ENCODE data around the gene CCDC186.

Gene CCDC186

DNA sequence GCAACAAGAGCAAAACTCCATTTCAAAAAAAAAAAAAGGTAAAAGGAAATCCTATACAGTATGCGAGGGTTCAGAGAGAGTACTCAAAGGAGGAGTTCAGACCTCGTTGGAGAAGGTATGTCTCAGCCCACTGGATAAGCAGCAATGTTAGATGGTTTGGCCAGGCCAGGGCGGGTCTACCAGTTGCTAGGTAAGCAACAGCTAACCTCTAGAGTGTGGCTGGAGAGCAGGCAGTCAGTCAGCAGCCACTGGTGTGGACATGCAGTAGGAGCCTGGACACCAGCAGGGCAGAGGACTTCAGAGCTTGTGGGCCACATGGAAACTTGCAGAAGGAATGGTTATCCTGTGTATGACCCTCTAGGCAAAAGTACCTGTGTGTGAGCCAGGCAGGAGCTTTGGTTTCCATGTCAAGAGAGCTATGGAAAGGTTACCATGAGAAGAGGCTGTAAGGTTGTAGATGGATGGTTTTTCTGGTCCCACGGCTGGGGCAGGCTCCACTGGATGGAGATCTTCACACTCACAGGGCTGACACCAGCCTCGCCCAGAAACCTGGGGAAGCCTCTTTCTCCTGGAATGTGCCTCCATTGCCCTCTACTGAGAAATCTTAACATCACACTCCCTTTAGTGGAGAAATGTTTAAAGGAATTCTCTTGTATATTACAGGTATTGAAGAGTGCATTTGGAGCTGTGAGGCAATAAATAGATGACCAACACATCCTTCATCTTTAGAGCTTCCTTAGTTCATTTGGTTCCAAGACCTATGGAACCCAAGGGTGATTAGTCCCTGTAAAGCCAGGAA is 63.6 kb downstream of the CCDC186 start:
- DNase-seq: no peak

DNA sequence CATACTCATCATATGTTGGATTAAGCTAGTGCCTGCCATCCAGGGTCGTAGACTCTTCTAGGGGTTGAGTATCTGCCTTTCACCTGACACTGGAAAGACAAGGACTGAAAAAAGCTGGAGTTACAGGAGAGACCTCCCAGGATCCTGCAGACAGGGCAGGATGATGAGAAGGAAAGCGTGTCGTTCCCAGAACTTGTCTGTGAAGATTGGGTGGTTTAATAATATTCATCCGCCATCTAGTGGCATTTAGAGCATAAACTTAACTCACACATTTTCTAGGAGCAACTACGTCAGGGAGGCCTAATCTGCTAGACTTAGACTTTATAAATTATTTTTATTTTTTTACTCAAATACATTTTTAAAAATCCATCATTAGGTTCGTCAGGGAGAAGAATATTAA is 70.7 kb downstream of the CCDC186 start:
- peak; percentile 25 for DNase-seq

DNA sequence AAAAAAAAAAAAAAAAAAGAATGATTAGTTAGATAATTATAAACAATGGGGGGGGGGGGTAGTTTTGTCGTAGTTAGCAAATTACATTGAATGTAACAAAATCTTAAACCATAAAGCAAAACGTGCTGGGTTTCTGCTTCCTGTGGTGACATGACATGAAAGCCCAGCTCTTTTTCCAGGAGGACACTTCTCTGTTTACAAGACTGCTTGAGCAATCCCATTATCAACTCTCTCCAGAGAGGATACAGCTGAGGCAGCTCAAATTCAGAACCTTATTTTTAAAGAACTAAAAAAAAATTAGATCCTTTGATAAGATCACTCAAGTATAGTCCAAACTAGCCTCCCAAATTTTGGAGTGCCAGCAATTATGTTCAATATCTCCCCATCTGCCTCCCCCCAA is 71.7 kb downstream of the CCDC186 start:
- DNase-seq: no peak

DNA sequence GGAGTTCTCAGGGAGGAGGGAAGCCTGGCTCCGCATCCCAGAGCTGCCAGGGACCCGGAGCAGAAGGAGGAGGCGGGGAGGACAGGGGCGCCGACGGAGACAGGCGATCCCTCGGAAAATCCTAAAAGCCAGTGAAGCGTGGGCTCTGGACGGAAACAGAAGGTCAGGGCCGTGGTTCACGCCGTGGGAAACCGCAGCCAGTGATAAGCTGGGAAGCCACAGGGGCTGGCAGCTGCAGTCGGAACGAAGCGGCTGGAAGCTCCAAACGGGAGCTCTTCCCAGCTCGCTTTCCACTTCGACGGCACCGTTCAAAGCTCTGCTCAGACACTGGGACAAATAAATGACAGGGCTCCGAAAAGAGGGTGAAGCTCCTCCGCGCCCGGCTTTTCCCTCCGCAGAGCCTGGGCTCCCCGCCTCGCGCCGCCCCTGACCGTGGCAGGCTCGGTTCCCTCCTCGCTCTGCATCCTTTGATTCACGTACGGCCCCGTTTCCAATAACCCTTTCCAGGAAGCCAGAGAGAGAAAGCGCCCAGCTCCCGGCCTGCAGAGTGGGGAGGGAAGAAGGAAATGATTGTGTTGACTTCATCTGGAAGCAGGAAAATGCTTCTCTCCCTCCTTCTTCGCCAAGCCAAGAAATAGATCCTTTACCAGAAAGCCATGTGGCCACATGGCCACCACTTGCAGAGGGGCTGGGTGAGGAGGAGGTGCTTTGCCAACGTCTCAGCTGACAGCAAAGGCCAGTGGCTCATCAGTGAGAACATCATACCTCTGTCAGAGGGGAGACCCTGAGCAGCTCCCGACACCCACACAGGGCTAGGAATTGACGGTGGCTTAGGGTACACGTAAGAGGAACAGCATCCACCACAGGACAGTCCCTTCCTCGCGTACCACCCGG is 72.9 kb downstream of the CCDC186 start:
- peak; percentile 72 for DNase-seq

DNA sequence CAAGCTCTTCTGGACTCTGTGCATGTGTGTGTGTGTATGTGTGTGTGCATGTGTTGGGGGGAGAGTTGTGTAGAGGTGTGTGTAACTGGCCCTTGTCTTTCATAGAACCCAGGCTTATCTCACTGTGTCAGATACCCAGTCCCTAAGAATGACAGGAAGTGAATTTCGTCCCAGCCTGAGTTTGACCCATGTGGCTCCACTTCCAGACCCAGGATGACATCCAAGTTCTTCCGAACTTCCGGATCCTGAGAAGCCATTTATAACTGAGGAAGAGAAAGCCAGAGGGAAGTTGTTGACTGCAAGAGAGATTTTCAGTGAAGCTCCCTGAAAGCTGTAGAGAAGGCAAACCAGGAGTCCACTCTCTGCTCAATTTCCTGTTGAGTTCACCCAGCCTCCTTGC is 77.1 kb downstream of the CCDC186 start:
- DNase-seq: no peak

DNA sequence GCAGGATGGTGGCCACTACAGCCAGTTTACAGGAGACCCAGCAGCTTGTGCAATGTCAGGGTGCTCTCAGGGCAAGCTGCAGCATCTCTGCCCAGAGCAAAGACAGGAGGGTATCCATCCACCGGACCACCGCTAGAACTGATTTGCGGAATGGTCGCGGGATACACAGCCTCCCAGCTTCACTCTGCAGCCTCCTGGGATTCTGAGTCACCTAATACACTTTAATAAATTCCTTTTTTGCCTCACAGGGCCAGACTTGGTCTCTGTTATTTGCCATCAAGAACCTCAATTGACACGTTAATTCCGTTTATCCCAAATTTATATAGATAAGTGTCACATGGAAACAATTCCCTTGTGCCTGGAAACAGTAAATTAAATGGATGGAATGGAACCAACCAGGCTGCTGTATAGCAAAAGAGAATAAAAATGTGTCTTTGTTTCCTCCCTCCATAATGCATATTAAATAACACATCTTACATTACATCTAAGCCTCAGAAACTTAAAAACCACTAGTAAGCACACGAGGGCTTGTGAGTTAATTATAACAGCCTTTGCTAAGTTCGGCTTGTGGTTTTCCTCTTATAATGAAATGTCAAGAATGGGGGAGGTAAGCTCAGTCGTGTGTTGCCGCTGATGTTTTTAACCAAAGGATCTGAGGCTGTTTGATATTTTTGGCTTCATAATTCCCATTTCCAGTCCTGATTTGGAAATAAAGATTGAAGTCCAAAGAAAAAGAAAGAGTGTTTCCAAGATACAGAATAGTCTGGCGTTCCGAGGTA is 78.3 kb downstream of the CCDC186 start:
- DNase-seq: no peak

DNA sequence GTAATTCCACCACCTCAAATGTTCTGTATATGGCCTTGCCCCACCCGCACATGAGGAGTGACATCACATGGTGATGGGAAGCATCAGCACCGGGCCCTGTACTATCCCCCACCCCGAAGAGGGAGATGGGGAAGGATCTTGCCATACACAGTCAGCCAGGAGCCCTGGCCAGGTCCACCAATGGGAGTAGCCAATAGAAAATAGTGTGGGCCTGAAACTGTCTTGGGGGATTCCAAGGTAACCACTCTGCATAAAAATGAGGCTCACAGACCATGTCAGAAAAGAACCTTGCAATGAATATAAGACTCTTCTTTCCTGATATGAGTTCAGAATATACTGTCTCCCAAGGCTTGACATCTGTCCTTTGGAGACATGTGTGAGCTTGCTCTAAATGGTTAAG is 79.2 kb downstream of the CCDC186 start:
- no peak for DNase-seq

- no peak for DNase-seq
Observed at GRCh38 chr10:114087655-114088054, 86.3 kb downstream of the CCDC186 start.

GRCh38 chr10:114087255-114087654 is 86.7 kb downstream of the CCDC186 start:
- DNase-seq: no peak

DNA sequence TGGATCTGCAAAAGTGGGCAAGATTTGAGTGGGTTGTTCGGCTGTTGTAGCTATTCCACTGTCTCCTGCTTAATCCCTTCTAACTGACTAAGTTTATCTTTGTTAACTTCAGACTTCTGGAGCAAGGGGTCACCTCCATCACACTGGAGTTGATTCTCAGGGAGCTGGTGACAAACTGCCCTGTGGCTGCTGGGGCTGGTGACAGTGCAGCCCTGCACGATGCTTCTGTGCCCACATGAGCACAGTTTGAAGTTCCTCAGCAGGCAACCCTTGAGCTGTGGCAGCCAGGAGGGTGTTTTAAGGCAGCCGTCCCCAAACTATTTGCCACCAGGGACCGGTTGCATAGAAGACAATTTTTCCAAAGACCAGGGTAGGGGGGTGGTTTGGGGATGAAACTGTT is 89.8 kb downstream of the CCDC186 start:
- DNase-seq: no peak

- DNase-seq: no peak
Observed at GRCh38 chr10:114083040-114083439, 91.0 kb downstream of the CCDC186 start.

DNA sequence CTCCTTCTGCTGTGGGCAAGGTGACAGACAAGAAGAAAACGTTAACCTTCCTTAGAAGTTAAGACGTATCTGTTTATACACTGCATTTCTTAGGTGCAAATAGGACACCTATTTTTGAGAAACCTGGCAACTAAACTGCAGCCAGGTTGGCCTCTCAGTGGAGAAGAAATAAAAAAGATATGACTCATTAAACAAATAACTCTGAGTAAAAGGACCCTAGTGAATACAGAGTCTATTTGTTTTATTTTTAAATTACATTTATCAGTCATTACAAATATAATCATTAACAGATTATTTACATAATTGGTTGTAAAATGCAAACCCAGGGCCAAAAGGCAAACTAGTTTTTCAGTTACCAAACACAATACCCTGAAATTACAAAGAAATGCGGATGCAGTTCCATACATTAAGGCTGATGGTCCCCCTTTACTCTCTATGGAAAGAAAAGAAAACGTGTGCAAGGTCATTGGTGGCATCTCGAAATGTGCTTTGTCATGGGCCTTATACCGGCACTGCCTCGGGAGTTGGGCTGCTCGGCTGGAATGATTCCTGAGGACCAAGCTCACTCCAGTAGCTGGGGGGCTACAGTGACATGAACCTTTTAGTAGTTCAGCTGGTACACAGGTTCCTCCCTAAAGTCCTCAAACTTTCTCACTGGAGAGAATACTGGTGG is 92.0 kb downstream of the CCDC186 start:
- no peak for DNase-seq

GRCh38 chr10:114079421-114079820 is 94.6 kb downstream of the CCDC186 start:
- DNase-seq: no peak

DNA sequence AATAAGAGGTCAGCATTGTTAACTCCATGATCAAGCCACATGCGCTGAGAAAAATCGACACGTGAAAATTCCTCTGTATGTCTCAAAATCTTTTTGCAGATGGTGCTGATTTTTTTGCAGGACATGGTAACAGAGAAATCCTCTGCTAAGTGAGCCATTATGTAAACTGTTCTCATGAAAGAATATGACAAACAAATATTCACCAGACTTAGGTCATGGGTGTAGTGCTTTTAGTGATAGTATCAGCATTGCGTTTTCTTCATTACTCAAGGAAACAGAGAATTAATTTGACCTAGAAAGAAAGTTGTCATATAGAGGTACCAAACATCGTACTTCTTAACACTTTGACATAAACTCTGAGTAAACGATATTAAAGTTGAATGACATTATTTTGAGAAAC is 95.7 kb downstream of the CCDC186 start:
- no peak for DNase-seq

DNA sequence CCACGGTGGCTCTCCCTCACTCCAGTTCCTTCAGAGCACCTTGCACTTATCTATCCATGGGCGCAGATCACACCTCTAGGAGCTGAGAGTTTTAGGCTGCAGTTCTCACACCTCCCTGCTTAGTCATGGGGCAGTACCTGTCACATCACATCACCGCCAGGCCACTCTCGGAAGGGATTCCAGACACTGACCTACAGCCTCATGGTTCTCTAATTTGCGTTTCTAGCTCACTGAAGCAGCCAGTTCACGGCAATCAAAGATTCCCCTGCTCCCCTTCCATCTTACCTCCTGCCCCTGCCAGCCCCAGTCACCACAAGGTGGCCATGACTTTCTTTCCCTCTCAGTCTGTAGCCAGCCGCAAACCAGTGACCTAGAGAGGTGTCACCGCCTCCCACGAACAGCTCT is 96.2 kb downstream of the CCDC186 start:
- no peak for DNase-seq

DNA sequence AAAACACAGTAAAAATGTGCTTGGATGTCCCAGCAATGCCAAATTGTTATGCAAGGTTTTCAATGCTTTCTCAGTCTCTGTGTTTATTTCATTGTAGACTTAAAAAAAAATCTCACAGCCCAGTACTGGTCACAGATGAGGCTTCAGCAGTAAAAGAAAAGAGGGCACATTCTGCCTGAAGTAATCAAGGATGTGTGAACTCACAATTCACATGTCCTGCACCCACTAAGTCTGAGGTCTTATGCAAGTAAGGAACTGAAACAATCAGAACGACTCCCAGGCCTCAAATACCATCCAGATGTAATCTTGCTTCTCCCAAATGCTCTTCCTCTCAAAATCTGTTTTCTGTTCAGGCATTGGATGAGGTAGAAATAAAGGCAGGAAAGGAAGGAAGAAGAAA is 96.7 kb downstream of the CCDC186 start:
- DNase-seq: no peak

DNA sequence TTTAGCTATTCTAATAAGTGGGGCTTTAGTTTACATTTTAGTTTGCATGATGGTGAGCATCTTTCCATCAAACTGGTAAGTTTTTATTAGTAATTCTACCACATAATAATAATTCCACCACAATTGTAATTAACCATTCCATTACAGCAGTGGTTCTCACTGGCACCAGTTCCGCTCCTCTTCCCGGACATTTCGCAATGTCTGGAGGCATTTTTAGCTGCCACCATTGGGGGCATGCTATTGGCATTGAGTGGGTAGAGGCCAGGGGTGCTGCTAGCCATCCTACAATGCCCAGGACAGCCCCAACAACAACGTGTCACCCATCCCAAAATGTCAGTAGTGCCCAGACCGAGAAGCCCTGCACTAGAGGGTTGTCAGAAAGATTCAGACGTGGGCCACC is 98.9 kb downstream of the CCDC186 start:
- no peak for DNase-seq

DNA sequence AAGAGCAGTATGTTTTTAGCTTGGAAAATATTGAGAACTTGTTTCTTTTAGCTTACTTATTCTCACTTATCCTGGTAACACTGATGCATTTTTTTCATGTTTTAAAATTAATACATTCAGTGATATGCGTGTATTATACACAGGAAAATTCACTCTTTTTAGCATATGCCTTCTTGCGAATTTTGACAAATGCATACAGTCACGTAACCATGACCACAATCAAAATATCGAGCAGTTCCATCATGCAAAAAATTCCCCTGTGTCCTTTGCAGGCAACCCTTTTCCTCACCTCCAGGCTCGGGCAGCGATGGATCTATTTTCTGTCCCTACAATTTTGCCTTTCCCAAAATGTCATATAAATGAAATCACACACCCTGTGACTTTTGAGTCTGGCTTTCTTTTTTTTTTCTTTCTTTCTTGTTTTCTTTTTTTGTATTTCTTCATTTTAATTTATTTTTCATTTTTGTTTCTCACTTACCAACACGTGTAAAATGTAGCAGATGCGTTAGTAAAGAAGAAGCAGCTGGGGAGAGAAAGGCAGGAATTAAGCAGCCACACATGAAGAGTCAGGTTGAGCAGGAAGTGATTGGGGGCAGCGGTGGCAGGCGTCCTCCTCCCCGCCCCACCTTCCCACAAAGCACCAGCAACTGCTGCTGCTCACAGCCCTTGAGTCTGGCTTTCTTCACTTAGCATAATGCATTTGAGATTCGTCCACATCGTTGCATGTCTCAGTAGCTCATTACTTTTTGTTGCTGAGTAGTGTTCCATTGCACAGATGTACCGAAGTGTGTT is 100.4 kb downstream of the CCDC186 start:
- DNase-seq: no peak

GRCh38 chr10:114071178-114071577 is 102.8 kb downstream of the CCDC186 start:
- no peak for DNase-seq

All from right kidney (tissue), 1 donor.